Mesothelial cell of epicardium (in vitro differentiated cells): ENCODE results near the gene IQCH. TPM values are rescaled to one million over a fixed set of nuclear protein-coding genes. Genes with fewer than 3 reads are reported as not detected.

Experiments
- DNase-seq, 2 experiments: peaks; one replicate each; pipeline ENCODE4 v3.0.0; 2021; ENCODE audit warnings: low spot score in 2 of 2; ENCODE audit not compliant: unreplicated experiment in 2 of 2
- H3K27ac Mint-ChIP-seq: 2 replicates; pipeline ENCODE4 v1.8.0; 2021; ENCODE audit warnings: mixed read lengths
- H3K27me3 Mint-ChIP-seq: 2 replicates; pipeline ENCODE4 v1.8.0; 2021; ENCODE audit warnings: low read depth, mixed read lengths
- H3K36me3 Mint-ChIP-seq: 2 replicates; pipeline ENCODE4 v1.8.0; 2021; ENCODE audit warnings: mixed read lengths
- H3K4me1 Mint-ChIP-seq: 2 replicates; pipeline ENCODE4 v1.8.0; 2021; ENCODE audit warnings: mixed read lengths
- H3K4me3 Mint-ChIP-seq: 2 replicates; pipeline ENCODE4 v1.8.0; 2021; ENCODE audit warnings: mild to moderate bottlenecking, moderate library complexity, mixed read lengths
- H3K9me3 Mint-ChIP-seq: 2 replicates; pipeline ENCODE4 v1.8.0; 2021; ENCODE audit warnings: mixed read lengths
- total RNA-seq: library from RNA; stranded (reverse); gene quantifications from 3 replicates; pipeline ENCODE4 v1.2.1, GENCODE V29; 2021
- TF ChIP-seq, protein P1 (sequence below): fragments of 200-600 bp; sonication (generic); IDR thresholded peaks from one replicate; pipeline ENCODE4 v1.5.0; 2021; ENCODE audit warnings: antibody characterized with exemption; ENCODE audit not compliant: unreplicated experiment

The IQCH gene
- total RNA-seq, 1 donor from 2014 or later = 0.98 TPM

GRCh38 chr15:67225336-67225735 lies 29.2 kb upstream of the IQCH start:
- H3K36me3 Mint-ChIP-seq = peaks cover 10% of the 10 kb centered on the region
- peaks cover 4% of the 10 kb centered on the region for H3K4me1 Mint-ChIP-seq
- no peak overlapping the region for H3K27ac Mint-ChIP-seq
- DNase-seq = no peak
- H3K9me3 Mint-ChIP-seq = no peaks in the 10 kb centered on the region
- TF ChIP-seq, protein P1, sequence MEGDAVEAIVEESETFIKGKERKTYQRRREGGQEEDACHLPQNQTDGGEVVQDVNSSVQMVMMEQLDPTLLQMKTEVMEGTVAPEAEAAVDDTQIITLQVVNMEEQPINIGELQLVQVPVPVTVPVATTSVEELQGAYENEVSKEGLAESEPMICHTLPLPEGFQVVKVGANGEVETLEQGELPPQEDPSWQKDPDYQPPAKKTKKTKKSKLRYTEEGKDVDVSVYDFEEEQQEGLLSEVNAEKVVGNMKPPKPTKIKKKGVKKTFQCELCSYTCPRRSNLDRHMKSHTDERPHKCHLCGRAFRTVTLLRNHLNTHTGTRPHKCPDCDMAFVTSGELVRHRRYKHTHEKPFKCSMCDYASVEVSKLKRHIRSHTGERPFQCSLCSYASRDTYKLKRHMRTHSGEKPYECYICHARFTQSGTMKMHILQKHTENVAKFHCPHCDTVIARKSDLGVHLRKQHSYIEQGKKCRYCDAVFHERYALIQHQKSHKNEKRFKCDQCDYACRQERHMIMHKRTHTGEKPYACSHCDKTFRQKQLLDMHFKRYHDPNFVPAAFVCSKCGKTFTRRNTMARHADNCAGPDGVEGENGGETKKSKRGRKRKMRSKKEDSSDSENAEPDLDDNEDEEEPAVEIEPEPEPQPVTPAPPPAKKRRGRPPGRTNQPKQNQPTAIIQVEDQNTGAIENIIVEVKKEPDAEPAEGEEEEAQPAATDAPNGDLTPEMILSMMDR = no peak
- no peaks in the 10 kb centered on the region for H3K27me3 Mint-ChIP-seq
- H3K4me3 Mint-ChIP-seq = no peak overlapping the region

GRCh38 chr15:67227431-67227830 lies 27.2 kb upstream of the IQCH start:
- H3K36me3 Mint-ChIP-seq = peaks cover 20% of the 10 kb centered on the region
- H3K27ac Mint-ChIP-seq = no peak overlapping the region
- TF ChIP-seq, protein P1 = no peak
- H3K9me3 Mint-ChIP-seq = no peaks in the 10 kb centered on the region
- no peaks in the 10 kb centered on the region for H3K27me3 Mint-ChIP-seq
- H3K4me3 Mint-ChIP-seq = no peak overlapping the region
- DNase-seq = no peak
- H3K4me1 Mint-ChIP-seq = peaks cover 7% of the 10 kb centered on the region

- Mint-ChIP-seq H3K27ac (no peak overlapping the region), H3K36me3 (peaks cover 23% of the 10 kb centered on the region), H3K27me3 (no peaks in the 10 kb centered on the region), H3K4me1 (peaks cover 9% of the 10 kb centered on the region), H3K4me3 (no peak overlapping the region), H3K9me3 (no peaks in the 10 kb centered on the region)
- TF ChIP-seq, protein P1 = no peak
- DNase-seq = no peak
Observed at GRCh38 chr15:67227846-67228245, 26.7 kb upstream of the IQCH start.

DNA sequence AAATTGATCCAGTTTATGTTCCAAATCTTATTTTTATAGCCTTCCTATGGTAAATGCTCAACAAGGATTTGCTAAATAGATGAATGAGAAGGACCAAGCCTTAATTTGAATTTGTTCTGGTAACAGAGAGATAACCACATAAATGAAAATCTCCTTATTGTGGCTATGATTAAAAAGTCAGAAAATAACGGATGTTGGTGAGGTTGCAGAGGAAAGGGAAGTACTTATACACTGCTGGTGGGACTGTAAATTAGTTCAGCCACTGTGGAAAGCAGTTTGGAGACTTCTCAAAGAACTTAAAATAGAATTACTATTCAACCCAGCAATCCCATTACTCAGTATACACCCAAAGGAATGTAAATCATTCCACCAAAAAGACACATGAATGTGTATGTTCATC lies 26.3 kb upstream of the IQCH start:
- Mint-ChIP-seq H3K4me3 (no peak overlapping the region), H3K27ac (no peak overlapping the region), H3K4me1 (peaks cover 9% of the 10 kb centered on the region), H3K27me3 (no peaks in the 10 kb centered on the region), H3K36me3 (peaks cover 27% of the 10 kb centered on the region), H3K9me3 (no peaks in the 10 kb centered on the region)
- DNase-seq = no peak
- TF ChIP-seq, protein P1 = no peak

- Mint-ChIP-seq H3K27me3 (no peaks in the 10 kb centered on the region), H3K9me3 (no peaks in the 10 kb centered on the region), H3K36me3 (peaks cover 38% of the 10 kb centered on the region), H3K27ac (no peak overlapping the region), H3K4me3 (no peak overlapping the region), H3K4me1 (peaks cover 9% of the 10 kb centered on the region)
- no peak for DNase-seq
- TF ChIP-seq, protein P1 = no peak
Observed at GRCh38 chr15:67230504-67230903, 24.1 kb upstream of the IQCH start.

DNA sequence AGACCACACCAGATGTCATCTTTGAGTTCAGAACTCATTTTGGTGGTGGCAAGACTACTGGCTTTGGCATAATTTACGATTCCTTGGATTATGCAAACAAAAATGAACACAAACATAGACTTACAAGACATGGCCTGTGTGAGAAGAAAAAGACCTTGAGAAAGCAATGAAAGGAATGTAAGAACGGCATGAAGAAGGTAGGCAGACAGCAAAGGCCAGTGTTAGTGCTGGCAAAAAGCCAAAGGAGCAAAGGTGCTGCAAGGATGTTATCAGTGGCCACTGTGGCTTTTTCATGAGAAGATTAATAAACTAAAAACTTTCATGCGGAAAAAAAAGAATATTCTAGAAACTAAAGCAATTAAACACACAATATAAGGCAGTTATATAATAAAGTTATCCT lies 22.0 kb upstream of the IQCH start:
- TF ChIP-seq, protein P1 = no peak
- H3K36me3 Mint-ChIP-seq = peaks cover 41% of the 10 kb centered on the region
- H3K4me3 Mint-ChIP-seq = no peak overlapping the region
- peaks cover 5% of the 10 kb centered on the region for H3K4me1 Mint-ChIP-seq
- H3K9me3 Mint-ChIP-seq = no peaks in the 10 kb centered on the region
- DNase-seq = no peak
- peak overlapping the region; percentile 3 for H3K27ac Mint-ChIP-seq
- no peaks in the 10 kb centered on the region for H3K27me3 Mint-ChIP-seq
